Spleen (tissue), 13 donors: ENCODE data around the gene NLRP1. TPM values are rescaled to one million over a fixed set of nuclear protein-coding genes. Genes with fewer than 3 reads are reported as not detected.
A peak's percentile ranks its signal among the peaks of the same experiment; 100 is the strongest.

Source experiments
- DNase-seq: peaks from one replicate; pipeline ENCODE4 v3.0.0-alpha.2; 2020
- H3K27ac ChIP-seq, 8 donors: fragments of 200-600 bp; sonication (generic) in 7 of 8; 1 replicate in 4 of 8; 2 replicates in 4 of 8; pipeline versions ENCODE4 v1.5.0 to v1.8.0; 2016 to 2021; ENCODE audit warnings: inconsistent platforms in 4 of 8, mild to moderate bottlenecking in 4 of 8, moderate library complexity in 1 of 8
- H3K27me3 ChIP-seq, 7 donors: fragments of 200-600 bp; sonication (generic) in 6 of 7; replicated peaks in 1 of 7; 1 replicate in 4 of 7; 2 replicates in 3 of 7; pipeline versions ENCODE4 v1.5.0 to v1.8.0; 2016 to 2021; ENCODE audit warnings: inconsistent platforms in 3 of 7, mild to moderate bottlenecking in 1 of 7
- H3K36me3 ChIP-seq, 6 donors: fragments of 200-600 bp; sonication (generic) in 5 of 6; 1 replicate in 4 of 6; 2 replicates in 2 of 6; pipeline versions ENCODE4 v1.5.0 to v1.8.0; 2016 to 2021; ENCODE audit warnings: inconsistent platforms in 2 of 6
- H3K4me1 ChIP-seq, 6 donors: fragments of 200-600 bp; sonication (generic) in 5 of 6; 1 replicate in 3 of 6; 2 replicates in 3 of 6; pipeline versions ENCODE4 v1.5.0 to v1.8.0; 2016 to 2021; ENCODE audit warnings: inconsistent platforms in 3 of 6
- H3K4me3 ChIP-seq, 8 donors: fragments of 200-600 bp; sonication (generic) in 7 of 8; 1 replicate in 4 of 8; 2 replicates in 4 of 8; pipeline versions ENCODE4 v1.5.0 to v1.8.0; 2016 to 2021; ENCODE audit warnings: inconsistent platforms in 4 of 8, mild to moderate bottlenecking in 4 of 8, moderate library complexity in 2 of 8
- H3K9me3 ChIP-seq, 8 donors: fragments of 200-600 bp; sonication (generic) in 7 of 8; 1 replicate in 4 of 8; 2 replicates in 4 of 8; pipeline versions ENCODE4 v1.5.0 to v1.8.0; 2016 to 2021; ENCODE audit warnings: inconsistent platforms in 4 of 8
- POLR2A ChIP-seq, 3 donors: fragments of 450-650 bp; IDR thresholded peaks; one replicate each; pipeline ENCODE4 v1.5.1; 2017; ENCODE audit warnings: antibody characterized with exemption in 3 of 3, mild to moderate bottlenecking in 1 of 3
- POLR2AphosphoS5 ChIP-seq, 3 donors: sonication (generic); formaldehyde crosslinking; IDR thresholded peaks; one replicate each; pipeline ENCODE4 v1.5.1; 2017; ENCODE audit warnings: antibody characterized with exemption in 3 of 3
- WGBS, 5 donors: extraction: QIAGEN DNeasy Blood & Tissue Kit in 3 of 5; methylation state at CpG; one replicate each; pipeline versions ENCODE4 v1.1.5 to v1.1.7; 2013 to 2018; 5-methylcytosine and 5-hydroxymethylcytosine counted together
- intact Hi-C: fragments of 100-400 bp; cut with DNase I; formaldehyde crosslinking; loops from one replicate; pipeline ENCODE4 v1.15.0; 2023; ENCODE audit warnings: low total_unique reads
- long read RNA-seq, 2 donors: transcript quantifications; one replicate each; lab custom pipeline, GENCODE V29; 2026
- polyA plus RNA-seq, 3 donors: library from polyadenylated mRNA; stranded (reverse); fragments of 200-250 nt; gene quantifications; one replicate each; pipeline ENCODE4 v1.2.1, GENCODE V29; 2013
- total RNA-seq, 7 donors: library from RNA; depleted of rRNA in 3 of 7; stranded (reverse); fragments of >200 nt in 3 of 7; fragmentation: NEBNext Ultra II Directional in 4 of 7; extraction: Animal tissue kit (Norgen Biotek cat#: 25700) in 4 of 7; gene quantifications; one replicate each; pipeline versions ENCODE4 v1.1.0 to v1.2.1, GENCODE V29; 2016 to 2021
- TF ChIP-seq, protein P1 (sequence below), 11 experiments: fragments of 200-600 bp in 7 of 11; fragments of 450-650 bp in 4 of 11; sonication (generic) in 4 of 11; IDR thresholded peaks in 8 of 11; conservative IDR thresholded peaks in 3 of 11; 1 replicate in 7 of 11; 2 replicates in 4 of 11; pipeline versions ENCODE4 v1.4.0 to v1.8.0; 2016 to 2021; ENCODE audit warnings: antibody characterized with exemption in 11 of 11, inconsistent platforms in 4 of 11, mild to moderate bottlenecking in 1 of 11
- donor health status: healthy with polysubstance abuse.
- donor health status: DM: no; HTN: no; CAD: no; lungs with moderate emphysema.
- donor health status: DM: no; HTN: no; CAD: no.
- donor health status: Bipolar disorder and iron deficiency.
- donor health status: healthy.
- donor health status: DM: no; HTN: no; CAD: no.
- donor health status: DM: yes; HTN: yes; CAD: no.

The NLRP1 gene
- total RNA-seq (100 to 1,000 TPM in 2 of 7 donors, 10 to 100 TPM in 5; 71.1 to 145 (median 79.0) TPM), polyA plus RNA-seq (10 to 100 TPM; 34.7 to 68.1 (median 62.0) TPM)
- long read RNA-seq, donor 1, full-length matches to known transcripts: 19 of 27 reads
- long read RNA-seq, donor 1, partial matches to known transcripts: 8 of 27 reads
- long read RNA-seq, donor 1, other reads (novel, unspliced or antisense): 0 of 27 reads
- long read RNA-seq, donor 2, full-length matches to known transcripts: 17 of 17 reads
- long read RNA-seq, donor 2, partial matches to known transcripts: 0 of 17 reads
- long read RNA-seq, donor 2, other reads (novel, unspliced or antisense): 0 of 17 reads

DNA sequence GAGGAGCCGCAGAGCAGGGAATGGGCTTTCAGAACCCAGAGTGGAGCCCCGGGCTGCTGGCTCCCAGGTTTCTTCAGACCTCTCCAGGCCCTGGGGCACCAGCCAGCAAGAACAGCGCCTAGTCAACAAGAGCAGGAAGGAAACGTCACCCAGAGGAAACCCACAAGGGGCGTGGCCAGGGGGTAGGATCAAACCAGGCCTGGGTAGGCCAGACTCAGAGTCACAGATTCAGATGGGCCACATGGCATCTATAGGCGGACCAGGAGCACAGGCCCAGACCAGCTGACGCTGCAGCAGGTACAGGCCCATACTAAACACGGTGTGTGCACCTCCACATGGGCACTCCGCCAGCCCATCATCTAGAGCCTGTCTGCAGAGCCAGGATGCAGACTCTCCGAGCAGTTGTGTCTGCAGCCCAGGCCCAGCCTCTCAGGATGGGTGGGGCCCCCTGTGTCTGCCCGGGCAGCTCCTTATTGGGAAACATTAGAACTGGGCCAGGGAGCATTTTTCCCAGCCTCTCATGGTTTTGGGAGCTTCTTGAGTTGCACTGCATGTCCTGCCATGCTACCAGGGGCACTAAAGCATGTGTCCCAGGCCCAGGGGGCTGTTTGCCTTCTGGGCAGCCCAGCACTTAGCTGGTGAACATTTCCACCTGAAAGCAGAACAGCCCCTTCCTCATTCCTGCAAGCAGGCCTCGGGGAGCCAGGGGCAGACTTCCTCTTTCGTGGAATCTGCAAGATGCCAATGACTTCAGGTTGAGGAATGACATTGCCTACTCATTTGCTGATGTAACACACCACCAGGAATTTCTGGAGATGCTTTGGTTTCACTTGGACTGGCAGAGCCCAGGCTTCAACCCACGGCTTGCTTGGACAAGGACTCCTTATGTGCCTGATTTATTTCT is at the start of gene NLRP1:
Gene NLRP1, minus strand, starts transcription at position 127 of the 904 bp plus-strand sequence. CDS start 552 bp downstream, outside the sequence.
- DNase-seq: peak; percentile 98
- intact Hi-C loops: loop anchor here (5.0 kb wide), 2 partner anchors 123 to 838 kb away; no protein-coding TSS in a partner anchor
- TF ChIP-seq POLR2A (IDR thresholded peaks at IDR 0.05): peak in 2 of 3 donors; percentile 76 to 93
- TF ChIP-seq, protein P1, sequence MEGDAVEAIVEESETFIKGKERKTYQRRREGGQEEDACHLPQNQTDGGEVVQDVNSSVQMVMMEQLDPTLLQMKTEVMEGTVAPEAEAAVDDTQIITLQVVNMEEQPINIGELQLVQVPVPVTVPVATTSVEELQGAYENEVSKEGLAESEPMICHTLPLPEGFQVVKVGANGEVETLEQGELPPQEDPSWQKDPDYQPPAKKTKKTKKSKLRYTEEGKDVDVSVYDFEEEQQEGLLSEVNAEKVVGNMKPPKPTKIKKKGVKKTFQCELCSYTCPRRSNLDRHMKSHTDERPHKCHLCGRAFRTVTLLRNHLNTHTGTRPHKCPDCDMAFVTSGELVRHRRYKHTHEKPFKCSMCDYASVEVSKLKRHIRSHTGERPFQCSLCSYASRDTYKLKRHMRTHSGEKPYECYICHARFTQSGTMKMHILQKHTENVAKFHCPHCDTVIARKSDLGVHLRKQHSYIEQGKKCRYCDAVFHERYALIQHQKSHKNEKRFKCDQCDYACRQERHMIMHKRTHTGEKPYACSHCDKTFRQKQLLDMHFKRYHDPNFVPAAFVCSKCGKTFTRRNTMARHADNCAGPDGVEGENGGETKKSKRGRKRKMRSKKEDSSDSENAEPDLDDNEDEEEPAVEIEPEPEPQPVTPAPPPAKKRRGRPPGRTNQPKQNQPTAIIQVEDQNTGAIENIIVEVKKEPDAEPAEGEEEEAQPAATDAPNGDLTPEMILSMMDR (IDR thresholded peaks at IDR 0.05 in 8 of 11, conservative IDR thresholded peaks at IDR 0.05 in 3 of 11): peak in 1 of 11 experiments; percentile 14
- peak; percentile 92 to 98 (median 97) for TF ChIP-seq POLR2AphosphoS5 (IDR thresholded peaks at IDR 0.05)
- Histone ChIP-seq H3K27ac (peak within 1 kb of the TSS; percentile 83 to 95 (median 90)), H3K27me3 (no peaks in the 10 kb centered on the region), H3K36me3 (peaks cover 0 to 31% (median 22%) of the 10 kb centered on the region in 6 donors), H3K4me1 (peaks cover 17 to 79% (median 66%) of the 10 kb centered on the region in 6 donors), H3K9me3 (no peaks in the 10 kb centered on the region), H3K4me3 (peak within 1 kb of the TSS; percentile 40 to 78 (median 52))
- WGBS, 5 donors: 9 to 16% (median 12%) methylated on average over 7 to 14 of the region's 14 CpGs

DNA sequence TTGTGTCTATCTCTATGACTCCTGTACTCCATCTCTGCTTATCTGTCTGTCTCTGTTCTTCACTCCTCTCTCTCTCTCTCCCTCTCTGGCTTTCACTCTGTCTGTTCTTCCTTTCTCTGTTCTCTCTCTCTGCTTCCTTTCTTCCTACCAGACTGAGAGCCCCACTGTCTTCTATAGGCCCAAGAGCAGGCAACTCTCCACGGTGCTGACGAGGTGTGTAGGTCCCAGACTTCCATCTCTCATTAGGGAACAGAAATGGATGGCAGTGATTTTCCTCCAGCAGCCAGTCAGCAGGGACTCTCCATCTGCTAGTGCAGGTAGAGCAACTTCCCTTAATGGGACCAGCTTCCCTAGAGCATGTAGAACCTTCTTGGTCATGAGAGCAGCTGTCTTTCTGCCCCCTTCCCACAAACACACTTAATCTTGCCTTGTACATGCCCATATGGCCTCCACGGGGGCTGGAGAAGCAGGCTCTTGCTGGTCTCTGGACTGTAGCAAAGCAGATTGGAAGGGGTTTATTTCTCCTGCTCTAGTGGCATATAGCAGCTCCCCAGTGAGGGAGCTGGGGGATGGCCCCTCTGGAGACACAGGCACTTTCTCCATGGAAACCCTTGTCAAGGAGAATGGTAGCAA is 47.8 kb upstream of the NLRP1 start:
- intact Hi-C loops: no loop called here
- Histone ChIP-seq H3K9me3 (no peaks in the 10 kb centered on the region), H3K36me3 (no peaks in the 10 kb centered on the region), H3K4me3 (no peak overlapping the region), H3K27me3 (peaks cover 0 to 57% (median 0%) of the 10 kb centered on the region in 7 donors), H3K4me1 (no peaks in the 10 kb centered on the region), H3K27ac (no peak overlapping the region)
- DNase-seq: no peak
- WGBS, 5 donors: 45 to 51% (median 50%) methylated on average over 2 to 3 of the region's 3 CpGs
- TF ChIP-seq POLR2A (IDR thresholded peaks at IDR 0.05): no peak
- no peak for TF ChIP-seq POLR2AphosphoS5 (IDR thresholded peaks at IDR 0.05)
- TF ChIP-seq, protein P1 (IDR thresholded peaks at IDR 0.05 in 8 of 11, conservative IDR thresholded peaks at IDR 0.05 in 3 of 11): no peak

DNA sequence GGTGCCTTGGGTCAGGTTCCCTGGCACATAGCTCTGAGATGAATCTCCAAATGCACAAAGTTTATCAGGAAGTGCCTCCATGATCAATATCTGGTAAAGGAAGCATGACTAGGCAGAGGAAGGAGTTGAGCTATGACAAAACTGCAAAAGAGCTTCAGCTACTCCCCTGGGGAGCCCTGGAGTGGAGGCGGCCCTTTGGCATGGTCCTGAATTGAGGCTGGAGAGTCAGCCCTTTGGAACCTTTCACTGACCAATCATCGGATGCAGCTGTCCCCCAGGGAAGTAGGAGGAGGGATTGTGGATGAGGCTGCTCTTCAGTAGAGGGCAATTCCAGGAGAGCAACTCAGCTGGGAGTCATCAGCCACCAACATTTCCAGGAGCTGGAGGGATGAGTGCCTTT is 46.1 kb upstream of the NLRP1 start:
- H3K9me3 ChIP-seq: no peaks in the 10 kb centered on the region
- peaks cover 0 to 57% (median 0%) of the 10 kb centered on the region in 7 donors for H3K27me3 ChIP-seq
- intact Hi-C loops: no loop called here
- no peaks in the 10 kb centered on the region for H3K36me3 ChIP-seq
- no peak overlapping the region for H3K27ac ChIP-seq
- 62 to 78% (median 72%) methylated on average over 2 of the region's 2 CpGs for WGBS, 5 donors
- no peak overlapping the region for H3K4me3 ChIP-seq
- H3K4me1 ChIP-seq: no peaks in the 10 kb centered on the region
- TF ChIP-seq POLR2AphosphoS5 (IDR thresholded peaks at IDR 0.05): no peak
- TF ChIP-seq, protein P1 (IDR thresholded peaks at IDR 0.05 in 8 of 11, conservative IDR thresholded peaks at IDR 0.05 in 3 of 11): no peak
- TF ChIP-seq POLR2A (IDR thresholded peaks at IDR 0.05): no peak
- no peak for DNase-seq
